ENCODE results near the gene HDAC4.

GRCh38 chr2:239160226-239161143, 240.3 kb downstream of the HDAC4 start:
- TF ChIP-seq CTCF (IDR thresholded peaks at IDR 0.05) = no peak
- no peak for TF ChIP-seq POLR2A (IDR thresholded peaks at IDR 0.05)
